ENCODE data around the gene HIVEP1. TPM values are rescaled to one million over a fixed set of nuclear protein-coding genes. Genes with fewer than 3 reads are reported as not detected.

The HIVEP1 gene
- 18.3 and 22.6 TPM in 2 replicates for total RNA-seq (2014; rRNA removed; shearing (Covaris generic))
- 22.1 and 29.5 TPM in 2 replicates for total RNA-seq (2022)
- Bru-seq, nascent RNA: percentile 81 among the genes with signal in this experiment
- percentile 63 among the genes with signal in this experiment for BruChase-seq, experiment 1, labeled RNA remaining after a 6-hour chase
- BruChase-seq, experiment 2, labeled RNA remaining after a 2-hour chase: percentile 67 among the genes with signal in this experiment
- long read RNA-seq, partial matches to known transcripts: 2 of 4 reads
- long read RNA-seq, other reads (novel, unspliced or antisense): 2 of 4 reads

- Histone ChIP-seq H3K4me3 (ENCODE audit: low read depth, low read length, poor library complexity, severe bottlenecking) (peak within 1 kb of the TSS; percentile 94), H2AFZ (ENCODE audit: low read length) (peak within 1 kb of the TSS; percentile 51; the same call in 1 of the 2 replicates), H3K79me2 (ENCODE audit: insufficient read depth, low read depth, low read length) (peaks cover 54% of the 10 kb centered on the region), H3K9me2 (ENCODE audit: insufficient read depth, low read length) (no peaks in the 10 kb centered on the region), H3K4me1 (ENCODE audit: insufficient read depth, low read length, poor library complexity, severe bottlenecking) (peaks cover 28% of the 10 kb centered on the region), H3K27ac (ENCODE audit: low read depth, low read length, poor library complexity, severe bottlenecking) (peak within 1 kb of the TSS; percentile 49), H3K4me2 (ENCODE audit: low read length) (peak within 1 kb of the TSS; percentile 95), H4K20me1 (ENCODE audit: insufficient read depth, low read length) (peaks cover 12% of the 10 kb centered on the region), H3K36me3 (ENCODE audit: insufficient read depth, low read length) (peaks cover 34% of the 10 kb centered on the region), H3K9me3 (ENCODE audit: low read length) (peaks cover 8% of the 10 kb centered on the region; the same call in 1 of the 2 replicates)
- BruUV-seq (replicated peaks): no TSS peak
- CTCF ChIA-PET (ENCODE audit: unreplicated experiment): no interaction called here
- POLR2A ChIA-PET: interaction anchor here (0.6 kb wide), 1 partner anchor 395 kb away, joined by 6 read pairs; no protein-coding TSS in a partner anchor
- no peak for DNase-seq (ENCODE audit: low spot score)
- intact Hi-C loops (cut with micrococcal nuclease; ENCODE audit: unreplicated experiment): loop anchor here (5.0 kb wide), 1 partner anchor 1480 kb away; no protein-coding TSS in a partner anchor
- TF ChIP-seq CTCF (conservative IDR thresholded peaks at IDR 0.05; ENCODE audit: low read length): no peak
- no peak for TF ChIP-seq EZH2phosphoT487 (IDR thresholded peaks at IDR 0.05; ENCODE audit: borderline replicate concordance, low read depth, low read length)
Measured at GRCh38 chr6:12012038-12012557, at the start of gene HIVEP1. Gene HIVEP1 (plus strand): TSS chr6:12012312. CDS start chr6:12015629, 3,317 bp downstream.

GRCh38 chr6:11963756-11964500 is 48.2 kb upstream of the HIVEP1 start:
- Histone ChIP-seq H3K9me3 (ENCODE audit: low read length) (no peaks in the 10 kb centered on the region), H3K4me2 (ENCODE audit: low read length) (no peak overlapping the region), H3K27ac (ENCODE audit: low read depth, low read length, poor library complexity, severe bottlenecking) (no peak overlapping the region), H4K20me1 (ENCODE audit: insufficient read depth, low read length) (no peaks in the 10 kb centered on the region), H3K9me2 (ENCODE audit: insufficient read depth, low read length) (no peaks in the 10 kb centered on the region), H3K79me2 (ENCODE audit: insufficient read depth, low read depth, low read length) (no peaks in the 10 kb centered on the region), H3K4me1 (ENCODE audit: insufficient read depth, low read length, poor library complexity, severe bottlenecking) (no peaks in the 10 kb centered on the region), H3K4me3 (ENCODE audit: low read depth, low read length, poor library complexity, severe bottlenecking) (no peak overlapping the region), H2AFZ (ENCODE audit: low read length) (no peak overlapping the region), H3K36me3 (ENCODE audit: insufficient read depth, low read length) (no peaks in the 10 kb centered on the region)
- ChIA-PET CTCF (ENCODE audit: unreplicated experiment) (no interaction called here), POLR2A (no interaction called here)
- no peak for TF ChIP-seq CTCF (conservative IDR thresholded peaks at IDR 0.05; ENCODE audit: low read length)
- no peak for TF ChIP-seq EZH2phosphoT487 (IDR thresholded peaks at IDR 0.05; ENCODE audit: borderline replicate concordance, low read depth, low read length)
- DNase-seq (ENCODE audit: low spot score): no peak
- intact Hi-C loops (cut with micrococcal nuclease; ENCODE audit: unreplicated experiment): no loop called here
- no TSS peak for BruUV-seq (replicated peaks)
